ENCODE measurements around the gene DRD1. TPM values are rescaled to one million over a fixed set of nuclear protein-coding genes. Genes with fewer than 3 reads are reported as not detected.

Gene DRD1
- total and polyA plus RNA-seq, 2 of the 4 experiments (the other 2 are of a cell fraction) = 0.18 to 0.19 TPM

DNA sequence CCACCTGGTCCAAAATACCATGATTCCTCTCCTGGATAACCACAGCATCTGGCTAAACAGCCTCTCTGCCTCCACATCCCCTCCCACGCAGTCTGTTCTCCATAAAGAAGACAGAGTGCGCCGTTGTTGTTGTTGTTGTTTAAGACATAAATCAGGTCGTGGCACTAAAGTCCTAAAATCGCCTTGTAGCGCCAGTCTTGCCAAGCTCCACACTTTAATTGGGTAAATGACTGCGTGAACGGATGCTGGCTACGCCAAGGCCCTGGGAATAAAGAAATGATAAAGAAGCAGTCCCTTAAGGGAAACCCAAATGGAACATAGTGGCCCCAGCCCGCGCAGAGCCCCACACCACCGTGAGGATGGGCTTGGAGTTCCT lies 34.0 kb upstream of the DRD1 start:
- Histone ChIP-seq H3K9me1 (ENCODE audit: insufficient read depth, low read length) (peaks cover 11% of the 10 kb centered on the region; the same call in 1 of the 2 replicates), H3K18ac (ENCODE audit: low read depth, low read length) (peak overlapping the region; percentile 1; the same call in 1 of the 2 replicates), H3K56ac (ENCODE audit: extremely low read depth, insufficient read depth, low read length) (no peak overlapping the region), H2BK15ac (ENCODE audit: low read depth, low read length) (peak overlapping the region; percentile 70; the same call in 1 of the 3 replicates), H3K36me3 (ENCODE audit: control insufficient read depth, insufficient read depth, low read length) (peaks cover 4% of the 10 kb centered on the region; the same call in 1 of the 2 replicates), H3K27ac (ENCODE audit: insufficient read depth, low read length) (peak overlapping the region; percentile 61; the same call in 1 of the 2 replicates), H3K14ac (replicated peaks; ENCODE audit: low read depth, low read length) (0 out of 2 replicates have a peak overlapping the region, but pooled peaks have one; percentile 0), H3K4me1 (ENCODE audit: control insufficient read depth, insufficient read depth, low read length) (peaks cover 5% of the 10 kb centered on the region), H4K5ac (ENCODE audit: low read depth, low read length) (peak overlapping the region; percentile 14), H2BK5ac (ENCODE audit: low read depth, low read length, poor library complexity, severe bottlenecking) (no peak overlapping the region), H2BK120ac (ENCODE audit: low read depth, low read length) (peak overlapping the region; percentile 12), H4K20me1 (ENCODE audit: insufficient read depth, low read length) (peaks cover 16% of the 10 kb centered on the region), H3K79me1 (ENCODE audit: low read depth in 1 of 2, low read length in 2 of 2) (peaks cover 8 to 25% of the 10 kb centered on the region in 2 experiments; a peak in 3 of 4 replicates), H3K4ac (ENCODE audit: low read depth, low read length) (peak overlapping the region; percentile 58), H3K23ac (ENCODE audit: low read depth, low read length) (0 out of 2 replicates have a peak overlapping the region, but pooled peaks have one; percentile 60), H4K8ac (ENCODE audit: low read depth in 2 of 2, low read length in 2 of 2) (peak overlapping the region; percentile 32 to 84; a peak in 3 of 4 replicates), H2AFZ (replicated peaks; ENCODE audit: low read length, poor library complexity) (peak overlapping the region; percentile 91), H2BK20ac (ENCODE audit: low read depth, low read length) (peak overlapping the region; percentile 29; the same call in 1 of the 2 replicates), H3K9ac (ENCODE audit: low read depth, low read length) (peak overlapping the region; percentile 91), H4K91ac (ENCODE audit: insufficient read depth, low read depth, low read length) (peak overlapping the region; percentile 51; the same call in 1 of the 2 replicates), H2AK9ac (replicated peaks; ENCODE audit: low read depth, low read length, poor library complexity) (no peak overlapping the region), H3K4me3 (ENCODE audit: insufficient read depth, low read depth, low read length) (peak overlapping the region; percentile 93), H3K9me3 (ENCODE audit: control insufficient read depth, insufficient read depth, low read length) (no peaks in the 10 kb centered on the region), H2AK5ac (ENCODE audit: low read depth, low read length) (no peak overlapping the region), H3K27me3 (ENCODE audit: control insufficient read depth, insufficient read depth, low read length) (peaks cover 6% of the 10 kb centered on the region), H3K4me2 (ENCODE audit: low read depth, low read length) (peak overlapping the region; percentile 90)
- in situ Hi-C loops (cut with MboI; ENCODE audit: low sequenced_read_pairs) = no loop called here
- 0% methylated on average over 4 of the region's 12 CpGs; no CpG with 5 or more reads in 1 of the 2 experiments for WGBS, 2 experiments (ENCODE audit: extremely low coverage in 2 of 2, insufficient read length in 1 of 2)
- TF ChIP-seq MAZ (IDR thresholded peaks at IDR 0.05; ENCODE audit: borderline replicate concordance, low read depth, low read length) = no peak
- TF ChIP-seq FOS (IDR thresholded peaks at IDR 0.05; ENCODE audit: low read depth, low read length) = no peak
- TF ChIP-seq, protein P1, sequence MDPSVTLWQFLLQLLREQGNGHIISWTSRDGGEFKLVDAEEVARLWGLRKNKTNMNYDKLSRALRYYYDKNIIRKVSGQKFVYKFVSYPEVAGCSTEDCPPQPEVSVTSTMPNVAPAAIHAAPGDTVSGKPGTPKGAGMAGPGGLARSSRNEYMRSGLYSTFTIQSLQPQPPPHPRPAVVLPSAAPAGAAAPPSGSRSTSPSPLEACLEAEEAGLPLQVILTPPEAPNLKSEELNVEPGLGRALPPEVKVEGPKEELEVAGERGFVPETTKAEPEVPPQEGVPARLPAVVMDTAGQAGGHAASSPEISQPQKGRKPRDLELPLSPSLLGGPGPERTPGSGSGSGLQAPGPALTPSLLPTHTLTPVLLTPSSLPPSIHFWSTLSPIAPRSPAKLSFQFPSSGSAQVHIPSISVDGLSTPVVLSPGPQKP (IDR thresholded peaks at IDR 0.05; ENCODE audit: borderline replicate concordance, low read depth, low read length) = no peak
- no peak for TF ChIP-seq SMC3 (IDR thresholded peaks at IDR 0.05; ENCODE audit: low read depth, low read length)
- no peak for TF ChIP-seq CHD1 (IDR thresholded peaks at IDR 0.05; ENCODE audit: low read depth, low read length)
- no peak for TF ChIP-seq RAD21 (IDR thresholded peaks at IDR 0.05; ENCODE audit: low read length)
- TF ChIP-seq NFE2L2 (IDR thresholded peaks at IDR 0.05; ENCODE audit: low read depth, low read length) = no peak
- TF ChIP-seq, protein P2, sequence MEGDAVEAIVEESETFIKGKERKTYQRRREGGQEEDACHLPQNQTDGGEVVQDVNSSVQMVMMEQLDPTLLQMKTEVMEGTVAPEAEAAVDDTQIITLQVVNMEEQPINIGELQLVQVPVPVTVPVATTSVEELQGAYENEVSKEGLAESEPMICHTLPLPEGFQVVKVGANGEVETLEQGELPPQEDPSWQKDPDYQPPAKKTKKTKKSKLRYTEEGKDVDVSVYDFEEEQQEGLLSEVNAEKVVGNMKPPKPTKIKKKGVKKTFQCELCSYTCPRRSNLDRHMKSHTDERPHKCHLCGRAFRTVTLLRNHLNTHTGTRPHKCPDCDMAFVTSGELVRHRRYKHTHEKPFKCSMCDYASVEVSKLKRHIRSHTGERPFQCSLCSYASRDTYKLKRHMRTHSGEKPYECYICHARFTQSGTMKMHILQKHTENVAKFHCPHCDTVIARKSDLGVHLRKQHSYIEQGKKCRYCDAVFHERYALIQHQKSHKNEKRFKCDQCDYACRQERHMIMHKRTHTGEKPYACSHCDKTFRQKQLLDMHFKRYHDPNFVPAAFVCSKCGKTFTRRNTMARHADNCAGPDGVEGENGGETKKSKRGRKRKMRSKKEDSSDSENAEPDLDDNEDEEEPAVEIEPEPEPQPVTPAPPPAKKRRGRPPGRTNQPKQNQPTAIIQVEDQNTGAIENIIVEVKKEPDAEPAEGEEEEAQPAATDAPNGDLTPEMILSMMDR (conservative IDR thresholded peaks at IDR 0.05; ENCODE audit: low read depth, low read length) = no peak
- TF ChIP-seq MXI1 (IDR thresholded peaks at IDR 0.05; ENCODE audit: borderline replicate concordance, low read depth, low read length) = no peak
- ChIA-PET CTCF (interaction anchor here (0.6 kb wide), 1 partner anchor 246 kb away, joined by 3 read pairs; no protein-coding TSS in a partner anchor), POLR2A (ENCODE audit: unreplicated experiment) (interaction anchor here (0.6 kb wide), 2 partner anchors 49 to 969 kb away, joined by 3 to 4 read pairs; no protein-coding TSS in a partner anchor)
- dilution Hi-C loops (cut with HindIII; ENCODE audit: low sequenced_read_pairs, unreplicated experiment) = no loop called here
- intact Hi-C loops (cut with micrococcal nuclease) = no loop called here
- ATAC-seq (ENCODE audit: low read depth) (no peak), DNase-seq (no peak)
- no TSS peak for BruUV-seq (replicated peaks)

All from IMR-90 (cell line).